Neural progenitor cell (in vitro differentiated cells): ENCODE data around the gene ADD3.

ENCODE experiments used
- EZH2 ChIP-seq: fragments of 200-600 bp; sonication (generic); IDR thresholded peaks from 2 replicates; pipeline ENCODE4 v1.6.1; 2017; ENCODE audit warnings: antibody characterized with exemption, mild to moderate bottlenecking, moderate library complexity
- TF ChIP-seq, protein P1 (sequence below): fragments of 200-600 bp; sonication (generic); IDR thresholded peaks from 2 replicates; pipeline ENCODE4 v1.5.1; 2017; ENCODE audit warnings: antibody characterized with exemption, mild to moderate bottlenecking

DNA sequence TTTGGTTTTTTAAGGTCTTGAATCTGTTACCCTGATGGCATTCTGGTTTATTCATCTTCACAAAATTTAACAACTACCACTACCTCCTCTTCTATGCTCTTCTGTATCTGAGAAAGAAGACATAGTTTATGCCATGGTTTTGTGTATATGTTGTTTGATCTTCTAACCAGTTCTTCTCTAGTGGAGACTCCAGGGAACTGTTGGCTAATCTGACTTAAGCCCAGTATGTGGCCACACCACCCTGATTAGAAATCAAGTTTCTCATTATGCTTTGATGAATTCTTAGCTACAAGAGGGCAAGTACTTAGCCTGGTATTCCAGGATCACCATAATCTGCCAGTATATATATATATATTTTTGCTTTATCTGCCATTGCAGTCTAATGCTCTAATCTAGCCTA is 100.1 kb downstream of the ADD3 start:
- TF ChIP-seq, protein P1, sequence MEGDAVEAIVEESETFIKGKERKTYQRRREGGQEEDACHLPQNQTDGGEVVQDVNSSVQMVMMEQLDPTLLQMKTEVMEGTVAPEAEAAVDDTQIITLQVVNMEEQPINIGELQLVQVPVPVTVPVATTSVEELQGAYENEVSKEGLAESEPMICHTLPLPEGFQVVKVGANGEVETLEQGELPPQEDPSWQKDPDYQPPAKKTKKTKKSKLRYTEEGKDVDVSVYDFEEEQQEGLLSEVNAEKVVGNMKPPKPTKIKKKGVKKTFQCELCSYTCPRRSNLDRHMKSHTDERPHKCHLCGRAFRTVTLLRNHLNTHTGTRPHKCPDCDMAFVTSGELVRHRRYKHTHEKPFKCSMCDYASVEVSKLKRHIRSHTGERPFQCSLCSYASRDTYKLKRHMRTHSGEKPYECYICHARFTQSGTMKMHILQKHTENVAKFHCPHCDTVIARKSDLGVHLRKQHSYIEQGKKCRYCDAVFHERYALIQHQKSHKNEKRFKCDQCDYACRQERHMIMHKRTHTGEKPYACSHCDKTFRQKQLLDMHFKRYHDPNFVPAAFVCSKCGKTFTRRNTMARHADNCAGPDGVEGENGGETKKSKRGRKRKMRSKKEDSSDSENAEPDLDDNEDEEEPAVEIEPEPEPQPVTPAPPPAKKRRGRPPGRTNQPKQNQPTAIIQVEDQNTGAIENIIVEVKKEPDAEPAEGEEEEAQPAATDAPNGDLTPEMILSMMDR: no peak
- no peak for TF ChIP-seq EZH2
